IPS-15b (cell line): ENCODE results near the gene ANO2.
"Not testable (repeated sequence)": the region's sequence is repeated elsewhere in the genome, so short reads cannot be mapped to it uniquely, and the experiment has no call there.

Experiments used
- H3K27me3 ChIP-seq: one replicate; pipeline ENCODE4 v1.6.1; 2013; ENCODE audit warnings: low read length; ENCODE audit not compliant: control insufficient read depth, insufficient read depth
- H3K36me3 ChIP-seq: one replicate; pipeline ENCODE4 v1.6.1; 2013; ENCODE audit warnings: low read length; ENCODE audit not compliant: control insufficient read depth, insufficient read depth
- H3K4me1 ChIP-seq: one replicate; pipeline ENCODE4 v1.6.1; 2013; ENCODE audit warnings: mild to moderate bottlenecking, low read length; ENCODE audit not compliant: control insufficient read depth, insufficient read depth
- H3K4me3 ChIP-seq: one replicate; pipeline ENCODE4 v1.5.1; 2013; ENCODE audit warnings: low read depth, low read length
- H3K9ac ChIP-seq: one replicate; pipeline ENCODE4 v1.6.1; 2013; ENCODE audit warnings: low read depth, mild to moderate bottlenecking, low read length
- H3K9me3 ChIP-seq: one replicate; pipeline ENCODE4 v1.6.1; 2013; ENCODE audit warnings: mild to moderate bottlenecking, low read length; ENCODE audit not compliant: control insufficient read depth, insufficient read depth

ANO2 gene

GRCh38 chr12:5694759-5695409 is 250.2 kb downstream of the ANO2 start:
- no peaks in the 10 kb centered on the region for H3K27me3 ChIP-seq
- H3K9ac ChIP-seq: no peak overlapping the region
- no peaks in the 10 kb centered on the region for H3K4me1 ChIP-seq
- H3K36me3 ChIP-seq: no peaks in the 10 kb centered on the region
- H3K4me3 ChIP-seq: no peak overlapping the region
- H3K9me3 ChIP-seq: no peaks in the 10 kb centered on the region

GRCh38 chr12:5692850-5693249 is 252.2 kb downstream of the ANO2 start:
- Histone ChIP-seq H3K4me1 (no peaks in the 10 kb centered on the region), H3K4me3 (no peak overlapping the region), H3K27me3 (no peaks in the 10 kb centered on the region), H3K36me3 (no peaks in the 10 kb centered on the region), H3K9me3 (no peaks in the 10 kb centered on the region), H3K9ac (no peak overlapping the region)

GRCh38 chr12:5691943-5692342 is 253.1 kb downstream of the ANO2 start:
- H3K9ac ChIP-seq: no peak overlapping the region
- no peak overlapping the region for H3K4me3 ChIP-seq
- H3K4me1 ChIP-seq: no peaks in the 10 kb centered on the region
- no peaks in the 10 kb centered on the region for H3K27me3 ChIP-seq
- no peaks in the 10 kb centered on the region for H3K36me3 ChIP-seq
- H3K9me3 ChIP-seq: no peaks in the 10 kb centered on the region

- Histone ChIP-seq H3K27me3 (no peaks in the 10 kb centered on the region), H3K4me3 (no peak overlapping the region), H3K9me3 (no peaks in the 10 kb centered on the region), H3K4me1 (no peaks in the 10 kb centered on the region), H3K9ac (no peak overlapping the region), H3K36me3 (no peaks in the 10 kb centered on the region)
Measured at GRCh38 chr12:5690240-5690639, 254.8 kb downstream of the ANO2 start.

GRCh38 chr12:5689773-5690172 is 255.3 kb downstream of the ANO2 start:
- Histone ChIP-seq H3K4me1 (no peaks in the 10 kb centered on the region), H3K9me3 (no peaks in the 10 kb centered on the region), H3K4me3 (no peak overlapping the region), H3K36me3 (no peaks in the 10 kb centered on the region), H3K27me3 (no peaks in the 10 kb centered on the region), H3K9ac (no peak overlapping the region)

- no peaks in the 10 kb centered on the region for H3K9me3 ChIP-seq
- no peak overlapping the region for H3K9ac ChIP-seq
- no peaks in the 10 kb centered on the region for H3K4me1 ChIP-seq
- no peaks in the 10 kb centered on the region for H3K27me3 ChIP-seq
- H3K36me3 ChIP-seq: no peaks in the 10 kb centered on the region
- no peak overlapping the region for H3K4me3 ChIP-seq
Measured at GRCh38 chr12:5688226-5688625, 256.8 kb downstream of the ANO2 start.

- H3K27me3 ChIP-seq: no peaks in the 10 kb centered on the region
- H3K9ac ChIP-seq: no peak overlapping the region
- no peaks in the 10 kb centered on the region for H3K9me3 ChIP-seq
- H3K4me3 ChIP-seq: no peak overlapping the region
- H3K4me1 ChIP-seq: no peaks in the 10 kb centered on the region
- no peaks in the 10 kb centered on the region for H3K36me3 ChIP-seq
Measured at GRCh38 chr12:5685935-5686334, 259.1 kb downstream of the ANO2 start.

GRCh38 chr12:5684989-5685388 is 260.1 kb downstream of the ANO2 start:
- Histone ChIP-seq H3K4me3 (no peak overlapping the region), H3K9ac (no peak overlapping the region), H3K36me3 (no peaks in the 10 kb centered on the region), H3K27me3 (no peaks in the 10 kb centered on the region), H3K9me3 (no peaks in the 10 kb centered on the region), H3K4me1 (no peaks in the 10 kb centered on the region)

- Histone ChIP-seq H3K9ac (no peak overlapping the region), H3K4me1 (no peaks in the 10 kb centered on the region), H3K27me3 (no peaks in the 10 kb centered on the region), H3K9me3 (no peaks in the 10 kb centered on the region), H3K36me3 (no peaks in the 10 kb centered on the region), H3K4me3 (no peak overlapping the region)
Measured at GRCh38 chr12:5682581-5682980, 262.5 kb downstream of the ANO2 start.

- Histone ChIP-seq H3K4me1 (no peaks in the 10 kb centered on the region), H3K9ac (no peak overlapping the region), H3K4me3 (no peak overlapping the region), H3K36me3 (no peaks in the 10 kb centered on the region), H3K9me3 (no peaks in the 10 kb centered on the region), H3K27me3 (no peaks in the 10 kb centered on the region)
Measured at GRCh38 chr12:5678176-5678575, 266.9 kb downstream of the ANO2 start.

GRCh38 chr12:5669624-5670023 is 275.4 kb downstream of the ANO2 start:
- H3K36me3 ChIP-seq, H3K9ac ChIP-seq, H3K27me3 ChIP-seq, H3K4me1 ChIP-seq, H3K9me3 ChIP-seq, H3K4me3 ChIP-seq: not testable (repeated sequence)

GRCh38 chr12:5665615-5666014 is 279.4 kb downstream of the ANO2 start:
- Histone ChIP-seq H3K9ac (no peak overlapping the region), H3K36me3 (no peaks in the 10 kb centered on the region), H3K4me3 (no peak overlapping the region)

More at GRCh38 chr12:5665615-5666014, 279.4 kb downstream of the ANO2 start:
- Histone ChIP-seq H3K27me3 (no peaks in the 10 kb centered on the region), H3K9me3 (no peaks in the 10 kb centered on the region), H3K4me1 (no peaks in the 10 kb centered on the region)
